GM23338 (cell line): ENCODE data around the gene CSRNP3. TPM values are rescaled to one million over a fixed set of nuclear protein-coding genes. Genes with fewer than 3 reads are reported as not detected.

Source experiments
- ATAC-seq: fragments of 200-7000 bp; cut with Tn5 transposase; 3 replicates; pipeline ENCODE4 v1.9.1; 2020
- DNase-seq: peaks from one replicate; pipeline ENCODE4 v3.0.0-alpha.2; 2015; ENCODE audit warnings: low spot score
- H2AFZ ChIP-seq: fragments of 200-600 bp; sonication (generic); 2 replicates; pipeline ENCODE4 v1.8.0; 2016; ENCODE audit warnings: antibody characterized with exemption, mild to moderate bottlenecking, moderate library complexity
- H3F3A ChIP-seq: fragments of 200-600 bp; sonication (generic); replicated peaks from 2 replicates; pipeline ENCODE4 v1.8.0; 2017; ENCODE audit warnings: antibody characterized with exemption, mixed run types, low read depth
- H3K27ac ChIP-seq: fragments of 200-600 bp; sonication (generic); 2 replicates; pipeline ENCODE4 v1.6.1; 2016; ENCODE audit warnings: low read depth
- H3K27me3 ChIP-seq: fragments of 200-600 bp; sonication (generic); 2 replicates; pipeline ENCODE4 v1.8.0; 2016; ENCODE audit warnings: mild to moderate bottlenecking, mixed run types, moderate library complexity; ENCODE audit not compliant: insufficient read depth
- H3K36me3 ChIP-seq: fragments of 200-600 bp; sonication (generic); 2 replicates; pipeline ENCODE4 v1.8.0; 2016; ENCODE audit warnings: mild to moderate bottlenecking; ENCODE audit not compliant: insufficient read depth
- H3K4me1 ChIP-seq: fragments of 200-600 bp; sonication (generic); 2 replicates; pipeline ENCODE4 v1.8.0; 2016; ENCODE audit warnings: mild to moderate bottlenecking, moderate library complexity; ENCODE audit not compliant: insufficient read depth
- H3K4me2 ChIP-seq: fragments of 200-600 bp; sonication (generic); 2 replicates; pipeline ENCODE4 v1.7.1; 2017; ENCODE audit warnings: mixed run types
- H3K4me3 ChIP-seq: fragments of 200-600 bp; sonication (generic); 2 replicates; pipeline ENCODE4 v1.6.1; 2016; ENCODE audit warnings: mixed run types
- H3K79me2 ChIP-seq: fragments of 200-600 bp; sonication (generic); replicated peaks from 2 replicates; pipeline ENCODE4 v1.8.0; 2017; ENCODE audit warnings: mild to moderate bottlenecking; ENCODE audit not compliant: insufficient read depth
- H3K9me2 ChIP-seq: fragments of 200-600 bp; sonication (generic); 2 replicates; pipeline ENCODE4 v1.8.0; 2017; ENCODE audit not compliant: insufficient read depth
- H4K20me1 ChIP-seq: fragments of 200-600 bp; sonication (generic); replicated peaks from 2 replicates; pipeline ENCODE4 v1.8.0; 2017; ENCODE audit warnings: mild to moderate bottlenecking; ENCODE audit not compliant: insufficient read depth
- H3K27ac Mint-ChIP-seq: 2 replicates; pipeline ENCODE4 v1.8.0; 2020; ENCODE audit warnings: inconsistent platforms, mild to moderate bottlenecking, moderate library complexity, mixed read lengths
- H3K27me3 Mint-ChIP-seq: 3 replicates; pipeline ENCODE4 v1.8.0; 2022; ENCODE audit warnings: low read depth, mild to moderate bottlenecking, moderate library complexity, mixed read lengths, inconsistent platforms; ENCODE audit not compliant: insufficient read depth, poor library complexity
- H3K36me3 Mint-ChIP-seq: 3 replicates; pipeline ENCODE4 v1.8.0; 2021; ENCODE audit warnings: low read depth, mild to moderate bottlenecking, inconsistent platforms, moderate library complexity, mixed read lengths
- H3K4me1 Mint-ChIP-seq: 3 replicates; pipeline ENCODE4 v1.8.0; 2020; ENCODE audit warnings: mild to moderate bottlenecking, inconsistent platforms, mixed read lengths
- H3K4me3 Mint-ChIP-seq: 3 replicates; pipeline ENCODE4 v1.8.0; 2021; ENCODE audit warnings: moderate library complexity, mild to moderate bottlenecking, inconsistent platforms, mixed read lengths
- H3K9me3 Mint-ChIP-seq: 3 replicates; pipeline ENCODE4 v1.8.0; 2020; ENCODE audit warnings: moderate library complexity, mild to moderate bottlenecking, inconsistent platforms, mixed read lengths
- CREB1 ChIP-seq: fragments of 250-450 bp; sonication (Bioruptor Pico); IDR thresholded peaks from 2 replicates; pipeline ENCODE4 v1.5.0; 2020; ENCODE audit warnings: low read depth, mild to moderate bottlenecking, moderate library complexity
- CTCF ChIP-seq, 2 experiments: fragments of 200-600 bp in 1 of 2; sonication (generic) in 1 of 2; conservative IDR thresholded peaks; 2 replicates each; pipeline versions ENCODE4 v1.5.1 to v1.6.1; 2016 to 2017; ENCODE audit warnings: antibody characterized with exemption in 2 of 2, low read depth in 2 of 2, mild to moderate bottlenecking in 2 of 2, moderate library complexity in 1 of 2
- ETS1 ChIP-seq: IDR thresholded peaks from 2 replicates; pipeline ENCODE4 v1.6.1; 2016; ENCODE audit warnings: antibody characterized with exemption
- EZH2 ChIP-seq: fragments of 200-600 bp; sonication (generic); IDR thresholded peaks from one replicate; pipeline ENCODE4 v1.8.0; 2017; ENCODE audit warnings: antibody characterized with exemption, mild to moderate bottlenecking, low read depth; ENCODE audit not compliant: unreplicated experiment
- EZH2phosphoT487 ChIP-seq: fragments of 200-600 bp; sonication (generic); IDR thresholded peaks from one replicate; pipeline ENCODE4 v1.8.1; 2018; ENCODE audit warnings: antibody characterized with exemption; ENCODE audit not compliant: unreplicated experiment
- JUNB ChIP-seq: IDR thresholded peaks from one replicate; pipeline ENCODE4 v1.6.1; 2016; ENCODE audit warnings: antibody characterized with exemption; ENCODE audit not compliant: unreplicated experiment
- NANOG ChIP-seq: IDR thresholded peaks from 2 replicates; pipeline ENCODE4 v1.6.1; 2016; ENCODE audit warnings: antibody characterized with exemption, borderline replicate concordance
- POLR2AphosphoS5 ChIP-seq: IDR thresholded peaks from 2 replicates; pipeline ENCODE4 v1.6.1; 2016; ENCODE audit warnings: antibody characterized with exemption, low read depth
- STAT1 ChIP-seq: IDR thresholded peaks from one replicate; pipeline ENCODE4 v1.6.1; 2016; ENCODE audit warnings: antibody characterized with exemption; ENCODE audit not compliant: unreplicated experiment
- ZNF114 ChIP-seq: fragments of 250-450 bp; sonication (Bioruptor Pico); IDR thresholded peaks from 2 replicates; pipeline ENCODE4 v1.5.0; 2020; ENCODE audit warnings: mild to moderate bottlenecking, moderate library complexity
- ZNF331 ChIP-seq: fragments of 250-450 bp; sonication (Bioruptor Pico); IDR thresholded peaks from 2 replicates; pipeline ENCODE4 v1.5.0; 2020; ENCODE audit warnings: low read depth, mild to moderate bottlenecking, moderate library complexity
- polyA plus RNA-seq: library from polyadenylated mRNA; unstranded; fragments of >200 nt; fragmentation: Nextera tagmentation; extraction: Ambion mirVana; gene quantifications from 2 replicates; pipeline ENCODE4 v1.2.1, GENCODE V29; 2016
- total RNA-seq: library from RNA; depleted of rRNA; stranded (reverse); fragments of >200 nt; shearing (Covaris generic); gene quantifications from 2 replicates; pipeline ENCODE4 v1.2.3, GENCODE V29; 2014
- TF ChIP-seq, protein P1 (sequence below): IDR thresholded peaks from one replicate; pipeline ENCODE4 v1.6.1; 2018; ENCODE audit warnings: antibody characterized with exemption; ENCODE audit not compliant: unreplicated experiment

CSRNP3 gene
- total and polyA plus RNA-seq, 2 experiments from 2014 or later = 3.8 to 6.8 TPM

DNA sequence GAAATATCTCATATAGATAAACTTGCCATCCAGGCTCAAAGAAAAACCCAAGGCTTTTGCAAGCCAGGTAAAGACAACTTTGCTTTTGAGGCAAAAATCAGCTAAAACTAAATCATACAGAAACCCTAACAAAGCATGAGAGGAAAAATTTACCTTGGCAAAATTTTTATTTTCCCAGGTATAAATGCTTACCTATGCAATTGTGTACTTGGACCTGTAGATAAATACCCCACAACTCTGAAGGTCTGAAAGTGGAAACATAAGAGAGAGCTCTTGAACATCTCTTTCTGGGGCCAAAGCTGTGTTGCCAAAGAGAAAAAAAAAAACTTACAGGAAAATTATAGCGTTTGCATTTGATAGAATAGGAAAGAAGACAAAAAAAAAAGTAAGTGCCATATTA lies 14.6 kb upstream of the CSRNP3 start:
- Histone ChIP-seq H3F3A (no peaks in the 10 kb centered on the region), H2AFZ (no peak overlapping the region), H3K4me1 (no peaks in the 10 kb centered on the region), H3K27me3 (no peaks in the 10 kb centered on the region), H3K27ac (no peak overlapping the region), H3K79me2 (no peaks in the 10 kb centered on the region), H4K20me1 (no peaks in the 10 kb centered on the region), H3K9me2 (no peaks in the 10 kb centered on the region), H3K4me3 (no peak overlapping the region), H3K36me3 (no peaks in the 10 kb centered on the region), H3K4me2 (no peak overlapping the region)
- DNase-seq (no peak), ATAC-seq (no peak)
- Mint-ChIP-seq H3K36me3 (no peaks in the 10 kb centered on the region; the same call in 2 of the 3 replicates), H3K27ac (no peak overlapping the region), H3K4me3 (no peak overlapping the region), H3K9me3 (peaks cover 3% of the 10 kb centered on the region; the same call in 2 of the 3 replicates), H3K4me1 (0 out of 3 replicates have a peak, but pooled peaks cover 3% of the 10 kb centered on the region), H3K27me3 (no peaks in the 10 kb centered on the region)
- no peak for TF ChIP-seq EZH2
- TF ChIP-seq, protein P1, sequence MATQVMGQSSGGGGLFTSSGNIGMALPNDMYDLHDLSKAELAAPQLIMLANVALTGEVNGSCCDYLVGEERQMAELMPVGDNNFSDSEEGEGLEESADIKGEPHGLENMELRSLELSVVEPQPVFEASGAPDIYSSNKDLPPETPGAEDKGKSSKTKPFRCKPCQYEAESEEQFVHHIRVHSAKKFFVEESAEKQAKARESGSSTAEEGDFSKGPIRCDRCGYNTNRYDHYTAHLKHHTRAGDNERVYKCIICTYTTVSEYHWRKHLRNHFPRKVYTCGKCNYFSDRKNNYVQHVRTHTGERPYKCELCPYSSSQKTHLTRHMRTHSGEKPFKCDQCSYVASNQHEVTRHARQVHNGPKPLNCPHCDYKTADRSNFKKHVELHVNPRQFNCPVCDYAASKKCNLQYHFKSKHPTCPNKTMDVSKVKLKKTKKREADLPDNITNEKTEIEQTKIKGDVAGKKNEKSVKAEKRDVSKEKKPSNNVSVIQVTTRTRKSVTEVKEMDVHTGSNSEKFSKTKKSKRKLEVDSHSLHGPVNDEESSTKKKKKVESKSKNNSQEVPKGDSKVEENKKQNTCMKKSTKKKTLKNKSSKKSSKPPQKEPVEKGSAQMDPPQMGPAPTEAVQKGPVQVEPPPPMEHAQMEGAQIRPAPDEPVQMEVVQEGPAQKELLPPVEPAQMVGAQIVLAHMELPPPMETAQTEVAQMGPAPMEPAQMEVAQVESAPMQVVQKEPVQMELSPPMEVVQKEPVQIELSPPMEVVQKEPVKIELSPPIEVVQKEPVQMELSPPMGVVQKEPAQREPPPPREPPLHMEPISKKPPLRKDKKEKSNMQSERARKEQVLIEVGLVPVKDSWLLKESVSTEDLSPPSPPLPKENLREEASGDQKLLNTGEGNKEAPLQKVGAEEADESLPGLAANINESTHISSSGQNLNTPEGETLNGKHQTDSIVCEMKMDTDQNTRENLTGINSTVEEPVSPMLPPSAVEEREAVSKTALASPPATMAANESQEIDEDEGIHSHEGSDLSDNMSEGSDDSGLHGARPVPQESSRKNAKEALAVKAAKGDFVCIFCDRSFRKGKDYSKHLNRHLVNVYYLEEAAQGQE = no peak
- TF ChIP-seq JUNB = no peak
- no peak for TF ChIP-seq POLR2AphosphoS5

DNA sequence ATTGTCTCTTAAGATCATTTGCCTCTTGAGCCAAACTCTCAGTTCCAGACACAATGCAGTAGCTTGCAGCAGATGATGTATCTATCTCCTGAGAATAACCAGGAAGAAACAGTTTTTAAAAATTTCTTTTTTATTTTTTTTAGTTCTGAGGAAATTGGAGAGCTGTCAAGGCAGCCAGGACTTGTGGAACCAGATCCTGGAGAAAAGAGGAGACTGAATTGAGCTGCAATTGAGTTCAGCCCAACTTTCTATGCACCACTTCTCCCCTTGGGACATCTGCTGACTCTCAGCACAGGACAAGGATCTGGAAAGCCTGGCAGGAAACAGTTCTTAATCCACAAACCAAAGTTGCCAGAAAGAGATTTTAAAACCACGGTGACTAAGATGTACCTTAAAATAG lies 13.5 kb upstream of the CSRNP3 start:
- Histone ChIP-seq H3F3A (no peaks in the 10 kb centered on the region), H3K4me2 (no peak overlapping the region), H3K27ac (no peak overlapping the region), H3K27me3 (no peaks in the 10 kb centered on the region), H2AFZ (no peak overlapping the region), H3K36me3 (no peaks in the 10 kb centered on the region), H4K20me1 (no peaks in the 10 kb centered on the region), H3K9me2 (no peaks in the 10 kb centered on the region), H3K4me1 (no peaks in the 10 kb centered on the region), H3K79me2 (no peaks in the 10 kb centered on the region), H3K4me3 (no peak overlapping the region)
- H3K36me3 Mint-ChIP-seq = no peaks in the 10 kb centered on the region; the same call in 2 of the 3 replicates
- H3K27me3 Mint-ChIP-seq = no peaks in the 10 kb centered on the region
- H3K4me3 Mint-ChIP-seq = no peak overlapping the region
- ATAC-seq (no peak), DNase-seq (no peak)
- peaks cover 3% of the 10 kb centered on the region; the same call in 2 of the 3 replicates for H3K9me3 Mint-ChIP-seq
- H3K4me1 Mint-ChIP-seq = no peaks in the 10 kb centered on the region
- H3K27ac Mint-ChIP-seq = no peak overlapping the region
- no peak for TF ChIP-seq ZNF331 (CRISPR knock-in tag)
- no peak for TF ChIP-seq ETS1
- no peak for TF ChIP-seq JUNB
- TF ChIP-seq, protein P1 = no peak
- TF ChIP-seq CREB1 (CRISPR knock-in tag) = no peak
- TF ChIP-seq NANOG = no peak
- no peak for TF ChIP-seq STAT1
- TF ChIP-seq CTCF (conservative IDR thresholded peaks at IDR 0.05; ENCODE audit: low read depth in 2 of 2) = no peak
- TF ChIP-seq EZH2phosphoT487 = no peak
- no peak for TF ChIP-seq ZNF114 (CRISPR knock-in tag)
- TF ChIP-seq POLR2AphosphoS5 = no peak
